T follicular helper cell (primary cell): ENCODE data around the gene FOXP2.

Experiments used
- DNase-seq: peaks from one replicate; pipeline ENCODE4 v3.0.0-alpha.2; 2020; ENCODE audit warnings: low read depth

Gene FOXP2

DNA sequence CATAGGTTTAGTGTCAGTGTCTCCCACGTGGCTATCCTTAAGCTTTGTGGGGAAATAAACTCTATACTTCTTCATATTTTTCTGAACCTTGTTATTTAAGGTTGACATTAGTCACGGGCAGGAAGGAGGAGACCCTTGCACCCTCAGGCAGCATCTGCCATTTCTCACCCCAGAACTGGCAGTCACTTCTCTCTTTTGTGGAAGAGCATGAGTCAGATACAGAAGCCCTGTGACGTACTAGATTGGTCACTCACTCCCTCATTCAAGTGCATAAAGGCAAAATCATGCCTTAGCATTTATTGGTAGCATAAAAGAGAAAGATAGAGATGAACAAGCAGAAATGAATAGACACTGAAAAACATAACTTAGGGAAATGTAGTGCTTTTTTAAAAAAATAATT lies 301.3 kb downstream of the FOXP2 start:
- DNase-seq = no peak

DNA sequence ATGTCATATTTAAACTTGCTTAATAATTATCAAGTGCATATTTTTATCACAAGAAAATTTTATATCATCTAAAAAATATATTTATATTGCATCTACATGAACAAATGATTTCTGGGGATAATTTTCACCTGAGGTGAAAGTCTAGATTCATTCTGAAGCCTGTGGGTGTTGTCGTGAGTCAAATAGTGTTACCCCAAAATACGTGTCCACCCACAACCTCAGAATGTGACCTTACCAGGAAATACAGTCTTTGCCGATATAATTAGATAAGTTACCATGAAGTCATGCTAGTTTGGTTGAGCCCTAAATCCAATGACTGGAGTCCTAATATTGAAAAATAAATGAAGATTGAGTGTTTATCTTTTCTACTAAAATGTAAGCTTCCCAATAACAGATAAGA lies 304.2 kb downstream of the FOXP2 start:
- DNase-seq = no peak

GRCh38 chr7:114720725-114721124 lies 306.1 kb downstream of the FOXP2 start:
- no peak for DNase-seq

- DNase-seq = no peak
These were observed 307.9 kb downstream of the FOXP2 start for GRCh38 chr7:114722562-114722961.

DNA sequence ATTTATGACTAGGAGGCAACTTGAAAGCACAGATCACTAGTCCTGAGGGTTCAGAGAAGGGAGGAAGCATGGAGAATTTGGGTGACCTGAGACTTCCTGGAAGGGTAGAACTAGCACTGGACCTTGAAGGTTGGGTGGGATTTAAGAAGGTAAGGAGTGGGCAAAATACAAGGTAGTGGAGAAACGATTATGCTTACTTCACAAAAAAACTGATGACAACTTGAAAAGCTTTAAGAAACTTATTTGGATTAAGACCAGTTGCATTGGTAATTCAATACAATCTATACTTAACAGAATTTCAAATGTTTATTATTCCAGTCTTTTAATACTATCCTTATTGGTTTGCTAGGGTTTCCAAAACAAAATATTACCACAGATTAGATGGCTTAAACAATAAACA lies 308.7 kb downstream of the FOXP2 start:
- no peak for DNase-seq

- no peak for DNase-seq
These were observed 325.5 kb downstream of the FOXP2 start for GRCh38 chr7:114740095-114740494.

GRCh38 chr7:114740941-114741340 lies 326.3 kb downstream of the FOXP2 start:
- DNase-seq = no peak

DNA sequence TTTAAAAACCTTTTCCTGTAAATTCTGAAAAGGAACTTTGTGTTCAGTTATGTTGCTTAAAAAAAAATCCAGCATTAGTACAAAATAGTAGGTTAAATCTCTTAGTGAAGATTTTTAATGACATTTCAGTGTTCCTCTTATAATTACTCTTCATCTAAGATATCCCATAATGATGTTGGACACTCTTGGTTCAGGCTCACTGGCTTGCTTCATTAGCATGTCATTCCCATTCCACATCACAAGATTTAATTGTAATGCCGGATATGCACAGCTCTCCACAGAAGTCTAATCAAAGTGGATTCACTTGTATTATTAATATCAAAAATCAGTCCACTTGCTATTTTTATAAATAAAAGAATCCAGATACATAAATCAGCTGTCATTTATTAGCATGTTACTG lies 327.3 kb downstream of the FOXP2 start:
- DNase-seq = no peak
